HepG2 (cell line): Measurements from ENCODE around the gene ADGRG1. TPM values are rescaled to one million over a fixed set of nuclear protein-coding genes. Genes with fewer than 3 reads are reported as not detected.

Experiments used
- ARNT2 ChIP-seq: sonication (generic); formaldehyde crosslinking; IDR thresholded peaks from 2 replicates; pipeline ENCODE4 v1.8.0; 2022; ENCODE audit warnings: mild to moderate bottlenecking, low read depth, missing genetic modification reagents, moderate library complexity
- BHLHE40 ChIP-seq: IDR thresholded peaks from 2 replicates; pipeline ENCODE4 v1.6.1; 2011; ENCODE audit warnings: low read length, improper control_type of control experiment
- EEA1 ChIP-seq: sonication (generic); formaldehyde crosslinking; IDR thresholded peaks from 2 replicates; pipeline ENCODE4 v1.5.1; 2020; ENCODE audit warnings: mild to moderate bottlenecking, missing genetic modification reagents, borderline replicate concordance
- ERF ChIP-seq: IDR thresholded peaks from 2 replicates; pipeline ENCODE4 v1.6.1; 2018; ENCODE audit warnings: missing biosample characterization, missing genetic modification reagents
- FLYWCH1 ChIP-seq: sonication (generic); formaldehyde crosslinking; IDR thresholded peaks from 2 replicates; pipeline ENCODE4 v1.8.1; 2023; ENCODE audit warnings: mild to moderate bottlenecking, missing genetic modification reagents
- FOXA1 ChIP-seq, 2 experiments: fragments of 450-650 bp in 1 of 2; sonication (generic) in 1 of 2; formaldehyde crosslinking in 1 of 2; IDR thresholded peaks; 2 replicates each; pipeline versions ENCODE4 v1.4.0 to v1.6.1; 2016 to 2020; ENCODE audit warnings: missing genetic modification reagents in 1 of 2
- GABPA ChIP-seq, 2 experiments: IDR thresholded peaks; 2 replicates each; pipeline ENCODE4 v1.6.1; 2011 to 2016; ENCODE audit warnings: low read depth in 2 of 2, low read length in 1 of 2, missing biosample characterization in 1 of 2, missing genetic modification characterization in 1 of 2
- HMG20B ChIP-seq: conservative IDR thresholded peaks from 2 replicates; pipeline ENCODE4 v1.6.1; 2016; ENCODE audit warnings: missing genetic modification reagents, missing compliant biosample characterization
- NCOA1 ChIP-seq: sonication (generic); formaldehyde crosslinking; IDR thresholded peaks from 2 replicates; pipeline ENCODE4 v1.9.0; 2021; ENCODE audit warnings: missing genetic modification reagents
- PAX8 ChIP-seq: sonication (generic); formaldehyde crosslinking; IDR thresholded peaks from 2 replicates; pipeline ENCODE4 v1.8.0; 2022; ENCODE audit warnings: mild to moderate bottlenecking, missing genetic modification reagents, borderline replicate concordance
- POGZ ChIP-seq: sonication (generic); formaldehyde crosslinking; IDR thresholded peaks from 2 replicates; pipeline ENCODE4 v1.4.0; 2020; ENCODE audit warnings: mild to moderate bottlenecking, missing genetic modification reagents
- TBX2 ChIP-seq: sonication (generic); formaldehyde crosslinking; IDR thresholded peaks from 2 replicates; pipeline ENCODE4 v1.5.0; 2020; ENCODE audit warnings: missing genetic modification reagents, mild to moderate bottlenecking, borderline replicate concordance
- THAP11 ChIP-seq: IDR thresholded peaks from 2 replicates; pipeline ENCODE4 v1.6.1; 2016; ENCODE audit warnings: missing biosample characterization, missing genetic modification reagents
- ZMYM4 ChIP-seq: sonication (generic); formaldehyde crosslinking; IDR thresholded peaks from 2 replicates; pipeline ENCODE4 v1.8.1; 2023; ENCODE audit warnings: mild to moderate bottlenecking, missing genetic modification reagents
- ZNF225 ChIP-seq: sonication (generic); formaldehyde crosslinking; IDR thresholded peaks from 2 replicates; pipeline ENCODE4 v1.4.0; 2020; ENCODE audit warnings: mild to moderate bottlenecking, missing genetic modification reagents
- ZNF468 ChIP-seq: sonication (generic); formaldehyde crosslinking; IDR thresholded peaks from 2 replicates; pipeline ENCODE4 v1.8.0; 2022; ENCODE audit warnings: mild to moderate bottlenecking, moderate library complexity, missing genetic modification reagents
- ZNF496 ChIP-seq: sonication (generic); formaldehyde crosslinking; IDR thresholded peaks from 2 replicates; pipeline ENCODE4 v1.8.1; 2023; ENCODE audit warnings: mild to moderate bottlenecking, moderate library complexity, missing genetic modification reagents; ENCODE audit not compliant: insufficient replicate concordance
- ZNF501 ChIP-seq: sonication (generic); formaldehyde crosslinking; IDR thresholded peaks from 2 replicates; pipeline ENCODE4 v1.5.1; 2020; ENCODE audit warnings: mild to moderate bottlenecking, moderate library complexity, missing genetic modification reagents
- ZNF605 ChIP-seq: sonication (generic); formaldehyde crosslinking; IDR thresholded peaks from 2 replicates; pipeline ENCODE4 v1.8.0; 2022; ENCODE audit warnings: mild to moderate bottlenecking, missing genetic modification reagents
- ZNF607 ChIP-seq: sonication (generic); formaldehyde crosslinking; IDR thresholded peaks from 2 replicates; pipeline ENCODE4 v1.5.1; 2020; ENCODE audit warnings: missing genetic modification reagents, mild to moderate bottlenecking, borderline replicate concordance
- ZNF879 ChIP-seq: sonication (generic); formaldehyde crosslinking; IDR thresholded peaks from 2 replicates; pipeline ENCODE4 v1.8.1; 2023; ENCODE audit warnings: missing genetic modification reagents
- polyA plus RNA-seq, 8 experiments: library from polyadenylated mRNA; depleted of rRNA in 3 of 8; stranded (reverse) in 7 of 8; unstranded in 1 of 8; fragments of >200 nt; fragmentation: Illumina TruSeq in 4 of 8; extraction: Trizol in 4 of 8; gene quantifications; 2 replicates each; pipeline versions ENCODE4 v1.2.1 to v1.2.3, GENCODE V29; 2011 to 2016; ENCODE audit warnings: low read depth in 4 of 8, missing spikeins in 1 of 8, mixed read lengths in 1 of 8; ENCODE audit not compliant: insufficient read depth in 1 of 8
- total RNA-seq, 5 experiments: library from RNA; depleted of rRNA; stranded (reverse); fragments of >200 nt; fragmentation: Illumina TruSeq; extraction: Trizol; gene quantifications; 2 replicates each; pipeline ENCODE4 v1.2.3, GENCODE V29; 2016; ENCODE audit warnings: low read depth in 1 of 5
- TF ChIP-seq, protein P1 (sequence below): IDR thresholded peaks from 2 replicates; pipeline ENCODE4 v1.6.1; 2012; ENCODE audit warnings: low read depth, low read length, improper control_type of control experiment
- TF ChIP-seq, protein P2 (sequence below): IDR thresholded peaks from 2 replicates; pipeline ENCODE4 v1.6.1; 2016; ENCODE audit warnings: low read depth, missing genetic modification reagents, missing compliant biosample characterization

ADGRG1 gene
- total and polyA plus RNA-seq, 2 of the 13 experiments (the other 11 are each of a cell fraction or from before 2014, with no cell fraction given), result 2.7 to 5.9 TPM

DNA sequence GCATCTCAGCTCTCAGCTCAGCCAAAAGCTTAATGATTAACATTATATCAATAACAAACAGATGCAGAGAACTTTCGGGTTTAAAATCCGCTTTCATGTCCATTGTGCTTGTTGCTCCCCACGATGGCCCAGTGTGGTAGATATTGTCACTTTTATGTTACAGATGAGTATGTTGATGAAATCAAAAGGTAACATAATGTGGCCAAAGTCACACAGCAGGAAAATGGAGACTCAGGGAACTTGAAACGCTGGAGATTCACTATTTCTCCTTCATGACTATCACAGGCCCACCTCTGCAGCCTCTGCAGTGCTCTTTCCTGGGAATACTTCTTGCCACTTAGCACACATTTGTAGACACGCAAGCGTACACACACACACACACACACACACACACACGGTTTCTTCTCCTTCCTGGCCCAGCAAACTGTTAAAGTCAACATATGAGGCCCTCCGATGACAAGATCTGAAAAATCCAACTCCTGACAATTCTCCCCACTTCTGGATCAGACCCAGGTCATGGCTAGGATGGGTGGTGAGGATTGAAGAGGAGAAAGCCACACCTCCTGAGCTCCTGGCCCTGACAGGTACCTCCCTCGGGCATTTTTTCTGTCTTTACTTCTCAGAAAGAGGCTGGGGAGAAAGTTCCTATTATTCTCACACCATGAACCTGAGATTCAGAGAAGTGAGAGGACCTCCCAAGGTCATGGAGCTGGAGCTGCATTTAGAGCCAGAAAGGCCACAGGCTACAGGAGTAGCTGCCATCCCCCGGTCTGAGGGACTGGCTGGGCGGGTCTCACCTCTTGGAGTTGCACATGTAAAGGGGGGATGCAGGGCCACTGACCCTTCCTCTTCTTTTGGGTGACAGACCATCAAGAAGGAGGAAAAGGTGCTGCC is 75.8 kb downstream of the ADGRG1 start (continued):
- peak; percentile 55; the same call in 1 of the 2 replicates for TF ChIP-seq ERF
- no peak for TF ChIP-seq POGZ (CRISPR knock-in tag)
- no peak; the same call in 1 of the 2 replicates for TF ChIP-seq ARNT2 (CRISPR knock-in tag)
- TF ChIP-seq ZNF468 (CRISPR knock-in tag), result no peak
- TF ChIP-seq ZNF879 (CRISPR knock-in tag), result 0 out of 2 replicates have a peak, but pooled peaks have one; percentile 4
- TF ChIP-seq BHLHE40, result no peak
- TF ChIP-seq ZNF225, result no peak
- 0 out of 2 replicates have a peak, but pooled peaks have one; percentile 28 for TF ChIP-seq PAX8
- TF ChIP-seq, protein P1, sequence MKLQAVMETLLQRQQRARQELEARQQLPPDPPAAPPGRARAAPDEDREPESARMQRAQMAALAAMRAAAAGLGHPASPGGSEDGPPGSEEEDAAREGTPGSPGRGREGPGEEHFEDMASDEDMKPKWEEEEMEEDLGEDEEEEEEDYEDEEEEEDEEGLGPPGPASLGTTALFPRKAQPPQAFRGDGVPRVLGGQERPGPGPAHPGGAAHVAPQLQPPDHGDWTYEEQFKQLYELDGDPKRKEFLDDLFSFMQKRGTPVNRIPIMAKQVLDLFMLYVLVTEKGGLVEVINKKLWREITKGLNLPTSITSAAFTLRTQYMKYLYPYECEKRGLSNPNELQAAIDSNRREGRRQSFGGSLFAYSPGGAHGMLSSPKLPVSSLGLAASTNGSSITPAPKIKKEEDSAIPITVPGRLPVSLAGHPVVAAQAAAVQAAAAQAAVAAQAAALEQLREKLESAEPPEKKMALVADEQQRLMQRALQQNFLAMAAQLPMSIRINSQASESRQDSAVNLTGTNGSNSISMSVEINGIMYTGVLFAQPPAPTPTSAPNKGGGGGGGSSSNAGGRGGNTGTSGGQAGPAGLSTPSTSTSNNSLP, result peak; percentile 80
- TF ChIP-seq THAP11 (CRISPR knock-in tag), result peak; percentile 68
- no peak for TF ChIP-seq ZNF496 (CRISPR knock-in tag)
- no peak for TF ChIP-seq EEA1 (CRISPR knock-in tag)
- TF ChIP-seq GABPA (IDR thresholded peaks at IDR 0.05; ENCODE audit: low read depth, low read length), result no peak
- TF ChIP-seq GABPA (CRISPR knock-in tag; IDR thresholded peaks at IDR 0.05; ENCODE audit: low read depth), result 0 out of 2 replicates have a peak, but pooled peaks have one; percentile 29
- peak; percentile 72; the same call in 1 of the 2 replicates for TF ChIP-seq ZNF605 (CRISPR knock-in tag)
- no peak for TF ChIP-seq FLYWCH1
- 0 out of 2 replicates have a peak, but pooled peaks have one; percentile 35 for TF ChIP-seq ZNF607 (CRISPR knock-in tag)
- 0 out of 2 replicates have a peak, but pooled peaks have one; percentile 28 for TF ChIP-seq NCOA1 (CRISPR knock-in tag)
- TF ChIP-seq TBX2, result peak; percentile 40
- no peak for TF ChIP-seq HMG20B (CRISPR knock-in tag)
- peak; percentile 52 for TF ChIP-seq ZMYM4 (CRISPR knock-in tag)
- no peak for TF ChIP-seq FOXA1 (IDR thresholded peaks at IDR 0.05)
- TF ChIP-seq FOXA1 (CRISPR knock-in tag; IDR thresholded peaks at IDR 0.05), result peak; percentile 79
- peak; percentile 41; the same call in 1 of the 2 replicates for TF ChIP-seq ZNF501
- TF ChIP-seq, protein P2, sequence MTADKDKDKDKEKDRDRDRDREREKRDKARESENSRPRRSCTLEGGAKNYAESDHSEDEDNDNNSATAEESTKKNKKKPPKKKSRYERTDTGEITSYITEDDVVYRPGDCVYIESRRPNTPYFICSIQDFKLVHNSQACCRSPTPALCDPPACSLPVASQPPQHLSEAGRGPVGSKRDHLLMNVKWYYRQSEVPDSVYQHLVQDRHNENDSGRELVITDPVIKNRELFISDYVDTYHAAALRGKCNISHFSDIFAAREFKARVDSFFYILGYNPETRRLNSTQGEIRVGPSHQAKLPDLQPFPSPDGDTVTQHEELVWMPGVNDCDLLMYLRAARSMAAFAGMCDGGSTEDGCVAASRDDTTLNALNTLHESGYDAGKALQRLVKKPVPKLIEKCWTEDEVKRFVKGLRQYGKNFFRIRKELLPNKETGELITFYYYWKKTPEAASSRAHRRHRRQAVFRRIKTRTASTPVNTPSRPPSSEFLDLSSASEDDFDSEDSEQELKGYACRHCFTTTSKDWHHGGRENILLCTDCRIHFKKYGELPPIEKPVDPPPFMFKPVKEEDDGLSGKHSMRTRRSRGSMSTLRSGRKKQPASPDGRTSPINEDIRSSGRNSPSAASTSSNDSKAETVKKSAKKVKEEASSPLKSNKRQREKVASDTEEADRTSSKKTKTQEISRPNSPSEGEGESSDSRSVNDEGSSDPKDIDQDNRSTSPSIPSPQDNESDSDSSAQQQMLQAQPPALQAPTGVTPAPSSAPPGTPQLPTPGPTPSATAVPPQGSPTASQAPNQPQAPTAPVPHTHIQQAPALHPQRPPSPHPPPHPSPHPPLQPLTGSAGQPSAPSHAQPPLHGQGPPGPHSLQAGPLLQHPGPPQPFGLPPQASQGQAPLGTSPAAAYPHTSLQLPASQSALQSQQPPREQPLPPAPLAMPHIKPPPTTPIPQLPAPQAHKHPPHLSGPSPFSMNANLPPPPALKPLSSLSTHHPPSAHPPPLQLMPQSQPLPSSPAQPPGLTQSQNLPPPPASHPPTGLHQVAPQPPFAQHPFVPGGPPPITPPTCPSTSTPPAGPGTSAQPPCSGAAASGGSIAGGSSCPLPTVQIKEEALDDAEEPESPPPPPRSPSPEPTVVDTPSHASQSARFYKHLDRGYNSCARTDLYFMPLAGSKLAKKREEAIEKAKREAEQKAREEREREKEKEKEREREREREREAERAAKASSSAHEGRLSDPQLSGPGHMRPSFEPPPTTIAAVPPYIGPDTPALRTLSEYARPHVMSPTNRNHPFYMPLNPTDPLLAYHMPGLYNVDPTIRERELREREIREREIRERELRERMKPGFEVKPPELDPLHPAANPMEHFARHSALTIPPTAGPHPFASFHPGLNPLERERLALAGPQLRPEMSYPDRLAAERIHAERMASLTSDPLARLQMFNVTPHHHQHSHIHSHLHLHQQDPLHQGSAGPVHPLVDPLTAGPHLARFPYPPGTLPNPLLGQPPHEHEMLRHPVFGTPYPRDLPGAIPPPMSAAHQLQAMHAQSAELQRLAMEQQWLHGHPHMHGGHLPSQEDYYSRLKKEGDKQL (CRISPR knock-in tag), result 0 out of 2 replicates have a peak, but pooled peaks have one; percentile 21
